HG03457 (cell line): Measurements from ENCODE around the gene XXYLT1.

Experiments used
- ATAC-seq: cut with Tn5 transposase; IDR thresholded peaks from one replicate; pipeline ENCODE4 v1.9.1; 2021; ENCODE audit warnings: moderate number of reproducible peaks; ENCODE audit not compliant: unreplicated experiment

XXYLT1 gene

GRCh38 chr3:195155570-195156241, 115.3 kb downstream of the XXYLT1 start:
- no peak for ATAC-seq

DNA sequence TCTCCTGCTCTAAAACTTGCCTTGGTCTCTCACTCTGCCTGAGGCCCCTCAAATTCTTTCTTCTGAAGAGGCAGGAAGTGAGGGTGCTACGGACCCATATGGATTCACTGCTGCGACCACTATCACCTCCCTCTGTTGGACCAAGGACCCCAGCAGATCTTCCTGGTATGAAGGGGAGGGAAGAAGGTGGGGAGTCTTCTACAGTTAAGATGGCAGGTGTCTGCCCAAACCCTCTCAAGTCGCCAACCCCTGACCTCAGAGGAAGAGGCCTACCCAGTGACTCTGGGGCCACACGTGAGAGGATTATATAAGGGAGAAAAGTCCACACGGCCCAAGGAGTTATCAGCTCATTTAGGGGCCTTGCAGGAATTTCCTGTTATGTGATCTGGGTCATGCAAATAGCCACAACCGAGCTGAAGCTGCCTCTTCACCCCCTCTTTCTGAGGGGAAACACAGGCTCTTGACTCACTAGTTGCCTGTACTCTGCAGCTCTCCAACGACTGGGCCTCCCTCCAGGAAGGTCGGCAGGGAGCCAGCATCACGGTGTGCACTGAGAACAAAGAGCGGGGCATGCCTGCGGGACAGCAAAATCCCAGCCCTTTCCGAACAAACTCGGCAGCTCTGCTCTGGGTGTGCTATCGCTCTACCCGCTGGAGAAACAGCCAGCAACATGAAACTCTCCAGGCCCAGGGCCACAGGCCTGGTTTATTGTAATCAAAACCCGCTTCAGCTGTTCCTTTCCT, 116.0 kb downstream of the XXYLT1 start:
- peak; percentile 44 for ATAC-seq

- ATAC-seq = no peak
Observed at GRCh38 chr3:195154111-195154791, 116.7 kb downstream of the XXYLT1 start.

GRCh38 chr3:195153653-195154052, 117.3 kb downstream of the XXYLT1 start:
- no peak for ATAC-seq

DNA sequence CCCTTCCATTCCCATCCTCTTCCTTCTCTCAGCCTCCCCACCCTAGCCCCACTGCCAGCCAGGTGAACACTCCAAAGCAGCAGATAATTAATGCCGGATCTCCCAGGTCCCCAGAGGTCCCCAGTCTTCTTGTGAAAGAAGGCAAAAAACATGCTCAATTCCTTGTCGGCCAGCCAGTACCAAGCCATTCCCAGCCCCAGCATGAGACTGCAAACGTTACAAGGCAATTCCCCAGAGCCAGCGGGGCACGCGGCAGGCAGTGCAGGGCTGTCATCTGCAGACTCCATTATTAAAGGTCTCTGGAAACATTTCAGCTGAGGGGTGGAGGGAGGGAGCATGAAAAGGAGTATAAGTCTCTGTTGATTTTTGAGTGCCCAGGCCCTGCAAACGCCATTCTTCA, 117.8 kb downstream of the XXYLT1 start:
- no peak for ATAC-seq

GRCh38 chr3:195151866-195152541, 119.0 kb downstream of the XXYLT1 start:
- ATAC-seq = no peak

DNA sequence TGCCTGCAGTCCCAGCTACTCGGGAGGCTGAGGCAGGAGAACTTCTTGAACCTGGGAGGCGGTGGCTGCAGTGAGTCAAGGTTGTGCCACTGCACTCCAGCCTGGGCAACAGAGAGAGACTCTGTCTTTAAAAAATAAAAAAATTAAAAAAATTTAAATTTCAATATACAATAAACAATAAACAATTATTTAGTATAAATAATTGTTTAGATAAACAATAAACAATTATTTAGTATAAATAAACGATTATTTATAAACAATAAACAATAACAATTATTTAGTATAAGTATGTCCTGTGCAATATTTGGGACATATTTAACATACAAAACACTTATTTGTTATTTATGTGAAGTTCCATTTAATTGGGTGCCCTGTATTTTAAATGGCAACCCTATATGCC, 119.6 kb downstream of the XXYLT1 start:
- no peak for ATAC-seq

- no peak for ATAC-seq
Observed at GRCh38 chr3:195150181-195151118, 120.5 kb downstream of the XXYLT1 start.

GRCh38 chr3:195149292-195150030, 121.5 kb downstream of the XXYLT1 start:
- ATAC-seq = no peak

- ATAC-seq = no peak
Observed at GRCh38 chr3:195148549-195148948, 122.4 kb downstream of the XXYLT1 start.

DNA sequence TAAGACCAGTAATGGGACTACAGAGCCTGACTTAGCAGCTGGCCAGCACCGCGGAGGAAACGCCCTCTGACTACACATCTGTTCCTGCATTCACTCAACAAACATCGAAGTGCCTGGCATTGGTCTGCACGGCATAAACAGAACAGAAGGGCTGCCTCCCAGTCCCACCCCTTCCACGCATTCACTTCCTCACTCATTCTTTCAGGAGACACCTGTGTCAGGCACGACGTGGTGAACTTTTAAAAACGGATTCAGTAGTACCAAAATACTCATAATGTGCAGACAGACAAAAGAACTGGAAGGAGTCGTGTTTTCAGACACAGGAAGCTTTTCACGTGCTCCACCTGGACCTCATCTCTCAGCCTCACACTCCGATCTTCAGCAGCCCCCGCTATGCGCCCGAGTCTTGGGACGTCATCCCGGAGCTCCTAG, 123.3 kb downstream of the XXYLT1 start:
- ATAC-seq = peak; percentile 84

DNA sequence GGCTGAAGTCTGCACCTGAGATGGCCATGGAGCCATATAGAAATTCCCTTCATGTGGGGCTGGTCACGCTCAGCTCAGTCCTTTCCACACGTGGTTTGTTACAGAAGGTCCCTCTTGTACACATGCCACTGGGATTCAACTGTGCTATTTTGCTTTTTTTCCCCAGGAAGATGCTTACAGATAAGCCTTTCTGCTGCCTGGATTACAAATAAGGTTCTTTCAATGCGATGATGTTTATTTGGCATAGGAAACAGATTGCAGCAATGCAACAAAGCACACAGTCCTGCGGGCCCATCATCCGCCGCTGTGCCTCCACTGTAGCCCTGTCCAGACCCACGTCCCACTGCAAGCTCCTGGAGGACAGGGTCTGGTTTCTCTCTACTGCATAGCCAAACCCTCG, 124.8 kb downstream of the XXYLT1 start:
- ATAC-seq = no peak

DNA sequence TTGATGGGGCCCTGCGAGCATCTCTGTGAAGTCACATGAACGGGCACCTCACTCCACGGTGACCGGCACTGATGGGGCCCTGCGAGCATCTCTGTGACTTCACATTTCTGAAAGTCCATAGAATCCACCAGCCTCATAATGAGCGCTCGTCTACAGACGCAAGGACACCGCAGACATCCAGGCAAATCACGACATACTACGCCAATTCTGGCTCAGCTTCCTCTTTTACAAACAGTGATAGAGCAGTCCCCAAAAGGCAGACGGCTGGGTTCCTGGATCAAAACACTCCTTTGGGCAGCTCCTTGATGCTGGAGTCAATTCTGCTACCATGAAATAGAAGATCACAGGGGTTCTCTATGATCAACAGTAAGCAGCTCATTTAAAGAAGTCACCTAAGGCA, 125.4 kb downstream of the XXYLT1 start:
- ATAC-seq = no peak

- no peak for ATAC-seq
Observed at GRCh38 chr3:195143221-195143620, 127.7 kb downstream of the XXYLT1 start.

GRCh38 chr3:195142519-195142918, 128.4 kb downstream of the XXYLT1 start:
- ATAC-seq = no peak

DNA sequence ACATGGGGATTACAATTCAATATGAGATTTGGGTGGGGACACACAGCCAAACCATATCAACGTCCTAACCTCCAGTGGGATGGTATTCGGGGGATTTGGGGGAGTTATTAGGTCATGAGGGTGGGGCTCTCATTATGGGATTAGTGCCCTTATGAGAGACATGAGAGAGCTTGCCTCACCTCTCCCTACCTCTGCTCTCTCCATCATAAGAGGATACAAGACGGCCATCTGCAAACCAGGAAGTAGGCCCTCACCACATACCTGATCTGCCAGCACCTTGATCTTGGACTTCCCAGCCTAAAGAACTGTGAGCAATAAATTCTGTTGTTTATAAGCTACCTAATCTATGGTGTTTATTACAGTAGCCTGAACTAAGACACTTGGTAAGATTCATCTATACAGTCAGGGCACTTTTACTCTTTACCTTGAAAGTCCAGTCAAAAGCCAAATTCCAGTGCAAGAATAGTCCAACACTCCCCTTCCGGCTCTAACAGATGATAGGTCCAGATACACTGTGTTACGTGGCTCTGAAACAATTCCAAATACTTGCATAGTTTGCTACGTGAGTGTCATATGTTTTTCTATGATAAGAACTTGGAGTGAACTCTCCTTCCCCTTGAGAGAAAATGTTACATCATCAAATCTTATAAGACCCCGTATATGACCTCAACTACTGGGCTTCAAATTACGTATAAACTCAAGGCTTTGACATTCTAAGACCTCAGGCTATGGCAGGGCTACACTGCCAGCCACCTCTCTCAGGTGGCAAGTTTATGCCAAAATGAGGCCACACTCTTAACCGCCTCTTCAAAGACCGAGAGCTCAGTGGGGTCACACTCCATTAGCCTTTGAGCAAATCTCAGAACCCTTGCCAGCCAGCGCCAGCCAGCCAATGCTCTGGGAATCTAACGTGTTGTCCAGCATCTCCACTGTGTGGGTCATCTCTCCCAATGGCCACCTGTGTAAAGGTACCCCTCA, 129.9 kb downstream of the XXYLT1 start:
- ATAC-seq = no peak

DNA sequence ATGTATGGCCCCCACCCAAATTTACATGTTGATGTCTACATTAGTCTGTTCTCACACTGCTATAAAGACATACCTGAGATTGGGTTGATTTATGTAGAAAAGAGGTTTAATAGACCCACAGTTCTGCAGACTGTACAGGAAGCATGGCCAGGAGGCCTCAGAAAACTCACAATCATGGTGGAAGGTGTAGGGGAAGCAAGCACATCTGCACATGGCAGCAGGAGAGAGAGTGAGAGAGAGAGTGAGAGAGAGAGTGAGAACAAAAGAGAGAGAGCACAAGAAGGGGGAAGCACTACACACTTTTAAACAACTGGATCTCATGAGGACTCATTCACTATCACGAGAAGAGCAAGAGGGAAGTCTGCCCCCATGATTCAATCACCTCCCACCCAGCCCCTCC, 130.5 kb downstream of the XXYLT1 start:
- no peak for ATAC-seq

GRCh38 chr3:195139876-195140240, 131.1 kb downstream of the XXYLT1 start:
- ATAC-seq = no peak
